SK-N-MC (cell line): ENCODE results near the gene ACOXL.

Experiments
- DNase-seq: peaks from one replicate; pipeline ENCODE4 v3.0.0-alpha.2; 2011; ENCODE audit warnings: low read depth, low spot score
- H3K27ac ChIP-seq: fragments of 200-600 bp; sonication (generic); 2 replicates; pipeline ENCODE4 v1.5.1; 2016; ENCODE audit warnings: mixed run types
- H3K36me3 ChIP-seq: fragments of 200-600 bp; sonication (generic); 2 replicates; pipeline ENCODE4 v1.6.1; 2017; ENCODE audit warnings: antibody characterized with exemption, low read length, mixed read lengths; ENCODE audit not compliant: insufficient read depth
- H3K4me3 ChIP-seq: fragments of 200-600 bp; sonication (generic); 2 replicates; pipeline ENCODE4 v1.5.1; 2016
- H3K9ac ChIP-seq: fragments of 200-600 bp; sonication (generic); 2 replicates; pipeline ENCODE4 v1.8.0; 2017; ENCODE audit warnings: mixed run types, mixed read lengths; ENCODE audit not compliant: insufficient read length
- H3K9me3 ChIP-seq: fragments of 200-600 bp; sonication (generic); 2 replicates; pipeline ENCODE4 v1.6.1; 2017; ENCODE audit warnings: low read depth, mild to moderate bottlenecking, antibody characterized with exemption, low read length, moderate library complexity, mixed read lengths
- EZH2 ChIP-seq: fragments of 200-600 bp; sonication (generic); IDR thresholded peaks from one replicate; pipeline ENCODE4 v1.6.1; 2017; ENCODE audit warnings: antibody characterized with exemption
- FOXP2 ChIP-seq: optimal IDR thresholded peaks from 2 replicates; pipeline ENCODE3; 2011; ENCODE audit warnings: mild to moderate bottlenecking, moderate library complexity; ENCODE audit not compliant: insufficient read depth; ENCODE audit errors: extremely low read length, control extremely low read depth
- POLR2AphosphoS5 ChIP-seq: IDR thresholded peaks from 2 replicates; pipeline ENCODE4 v1.6.1; 2012; ENCODE audit warnings: mild to moderate bottlenecking, low read depth, low read length, borderline replicate concordance

ACOXL gene

GRCh38 chr2:110872521-110872920 lies 140.1 kb downstream of the ACOXL start:
- Histone ChIP-seq H3K9me3 (no peaks in the 10 kb centered on the region), H3K27ac (no peak overlapping the region), H3K4me3 (no peak overlapping the region), H3K9ac (no peak overlapping the region), H3K36me3 (no peaks in the 10 kb centered on the region)
- DNase-seq = no peak
- TF ChIP-seq FOXP2 = no peak
- TF ChIP-seq POLR2AphosphoS5 = no peak
- no peak for TF ChIP-seq EZH2

- no peak for DNase-seq
- no peak for TF ChIP-seq FOXP2
- no peak for TF ChIP-seq EZH2
- TF ChIP-seq POLR2AphosphoS5 = no peak
- H3K9ac ChIP-seq = no peak overlapping the region
- H3K4me3 ChIP-seq = no peak overlapping the region
- no peak overlapping the region for H3K27ac ChIP-seq
- no peaks in the 10 kb centered on the region for H3K36me3 ChIP-seq
- no peaks in the 10 kb centered on the region for H3K9me3 ChIP-seq
These were observed 140.7 kb downstream of the ACOXL start for GRCh38 chr2:110873056-110873502.

- Histone ChIP-seq H3K4me3 (no peak overlapping the region), H3K9me3 (no peaks in the 10 kb centered on the region), H3K27ac (no peak overlapping the region), H3K36me3 (no peaks in the 10 kb centered on the region), H3K9ac (no peak overlapping the region)
- no peak for DNase-seq
- TF ChIP-seq EZH2 (no peak), FOXP2 (no peak), POLR2AphosphoS5 (no peak)
These were observed 141.5 kb downstream of the ACOXL start for GRCh38 chr2:110873597-110874452.

GRCh38 chr2:110874453-110875383 lies 142.3 kb downstream of the ACOXL start:
- no peaks in the 10 kb centered on the region for H3K9me3 ChIP-seq
- no peak overlapping the region for H3K27ac ChIP-seq
- no peak for DNase-seq
- no peak overlapping the region for H3K4me3 ChIP-seq
- H3K36me3 ChIP-seq = no peaks in the 10 kb centered on the region
- TF ChIP-seq FOXP2 (no peak), EZH2 (no peak), POLR2AphosphoS5 (no peak)
- H3K9ac ChIP-seq = no peak overlapping the region

- TF ChIP-seq FOXP2 = no peak
- TF ChIP-seq POLR2AphosphoS5 = no peak
- TF ChIP-seq EZH2 = no peak
- DNase-seq = no peak
- Histone ChIP-seq H3K4me3 (no peak overlapping the region), H3K9me3 (no peaks in the 10 kb centered on the region), H3K9ac (no peak overlapping the region), H3K27ac (no peak overlapping the region), H3K36me3 (no peaks in the 10 kb centered on the region)
These were observed 143.0 kb downstream of the ACOXL start for GRCh38 chr2:110875384-110875725.

GRCh38 chr2:110876167-110876999 lies 144.0 kb downstream of the ACOXL start:
- no peak overlapping the region for H3K9ac ChIP-seq
- H3K36me3 ChIP-seq = no peaks in the 10 kb centered on the region
- no peak for DNase-seq
- no peak overlapping the region for H3K4me3 ChIP-seq
- no peak for TF ChIP-seq FOXP2
- TF ChIP-seq POLR2AphosphoS5 = no peak
- TF ChIP-seq EZH2 = no peak
- no peaks in the 10 kb centered on the region for H3K9me3 ChIP-seq
- H3K27ac ChIP-seq = no peak overlapping the region

GRCh38 chr2:110877031-110877827 lies 144.9 kb downstream of the ACOXL start:
- H3K9ac ChIP-seq = no peak overlapping the region
- no peak overlapping the region for H3K4me3 ChIP-seq
- TF ChIP-seq POLR2AphosphoS5 (no peak), EZH2 (no peak), FOXP2 (no peak)
- no peak for DNase-seq
- H3K27ac ChIP-seq = no peak overlapping the region
- H3K36me3 ChIP-seq = no peaks in the 10 kb centered on the region
- H3K9me3 ChIP-seq = no peaks in the 10 kb centered on the region
